ENCODE measurements around the gene SYP.

GRCh38 chrX:49175435-49176274, 24.3 kb downstream of the SYP start:
- TF ChIP-seq CTCF (conservative IDR thresholded peaks at IDR 0.05; ENCODE audit: low read length) (no peak), EZH2phosphoT487 (IDR thresholded peaks at IDR 0.05; ENCODE audit: borderline replicate concordance, low read depth, low read length) (no peak)

All from OCI-LY7 (cell line).